B cell (primary cell): Measurements from ENCODE around the gene BECN2. TPM values are rescaled to one million over a fixed set of nuclear protein-coding genes. Genes with fewer than 3 reads are reported as not detected.

Experiments used
- ATAC-seq: fragments of 200-7000 bp; cut with Tn5 transposase; one replicate; pipeline ENCODE4 v1.10.0; 2021; ENCODE audit warnings: low read depth, mild to moderate bottlenecking, moderate number of reproducible peaks, moderate library complexity
- CTCF ChIA-PET: fragments of 350-600 bp; sonication (Branson Sonifier 250); formaldehyde crosslinking; loops from one replicate; lab custom pipeline; 2021; ENCODE audit warnings: antibody characterized with exemption, inconsistent platforms; lab: Charles Lee
- POLR2A ChIA-PET: fragments of 350-600 bp; sonication (Branson Sonifier 250); formaldehyde crosslinking; loops from one replicate; lab custom pipeline; 2021; ENCODE audit warnings: antibody characterized with exemption; lab: Charles Lee
- DNase-seq: peaks from one replicate; pipeline ENCODE4 v3.0.0; 2013
- H2AFZ ChIP-seq: 2 replicates; pipeline ENCODE4 v1.6.1; 2012; ENCODE audit warnings: mild to moderate bottlenecking, low read depth, low read length; ENCODE audit not compliant: insufficient read depth, poor library complexity, severe bottlenecking
- H3K27ac ChIP-seq, 2 donors: 1 replicate in 1 of 2; 2 replicates in 1 of 2; pipeline ENCODE4 v1.5.1; 2012 to 2013; ENCODE audit warnings: low read length in 2 of 2, mild to moderate bottlenecking in 2 of 2, moderate library complexity in 1 of 2
- H3K27me3 ChIP-seq, 4 experiments: fragments of 200-600 bp in 1 of 4; sonication (generic) in 1 of 4; replicated peaks in 1 of 4; 1 replicate in 2 of 4; 2 replicates in 2 of 4; pipeline versions ENCODE4 v1.6.1 to v1.7.0; 2013 to 2016; ENCODE audit warnings: low read length in 3 of 4, mild to moderate bottlenecking in 2 of 4, mixed read lengths in 1 of 4, moderate library complexity in 1 of 4; ENCODE audit not compliant: insufficient read depth in 4 of 4, control insufficient read depth in 3 of 4; ENCODE audit errors: control extremely low read depth in 1 of 4
- H3K36me3 ChIP-seq, 2 experiments: replicated peaks in 1 of 2; 1 replicate in 1 of 2; 2 replicates in 1 of 2; pipeline versions ENCODE4 v1.6.1 to v1.7.1; 2013; ENCODE audit warnings: low read length in 1 of 2; ENCODE audit not compliant: insufficient read depth in 2 of 2, control insufficient read depth in 1 of 2; ENCODE audit errors: control extremely low read depth in 1 of 2, extremely low read depth in 1 of 2
- H3K4me1 ChIP-seq, 2 donors: fragments of 200-600 bp in 1 of 2; sonication (generic) in 1 of 2; 1 replicate in 1 of 2; 2 replicates in 1 of 2; pipeline versions ENCODE4 v1.5.1 to v1.6.1; 2013 to 2017; ENCODE audit warnings: low read length in 2 of 2; ENCODE audit not compliant: control insufficient read depth in 2 of 2, insufficient read depth in 2 of 2
- H3K4me2 ChIP-seq: replicated peaks from 2 replicates; pipeline ENCODE3; 2012; ENCODE audit warnings: mild to moderate bottlenecking, low read depth, low read length; ENCODE audit not compliant: poor library complexity, severe bottlenecking
- H3K4me3 ChIP-seq, 5 experiments: fragments of 200-600 bp in 1 of 5; sonication (generic) in 1 of 5; 1 replicate in 3 of 5; 2 replicates in 2 of 5; pipeline versions ENCODE4 v1.5.1 to v1.7.0; 2011 to 2016; ENCODE audit warnings: low read length in 4 of 5, mild to moderate bottlenecking in 4 of 5, low read depth in 2 of 5, control low read depth in 1 of 5, moderate library complexity in 1 of 5; ENCODE audit not compliant: insufficient read depth in 1 of 5; ENCODE audit errors: control extremely low read depth in 1 of 5, extremely low read depth in 1 of 5
- H3K79me2 ChIP-seq: fragments of 200-600 bp; sonication (generic); one replicate; pipeline ENCODE4 v1.6.0; 2016; ENCODE audit warnings: low read length; ENCODE audit not compliant: control insufficient read depth, insufficient read depth
- H3K9ac ChIP-seq: fragments of 200-600 bp; sonication (generic); 2 replicates; pipeline ENCODE4 v1.6.1; 2017; ENCODE audit warnings: mild to moderate bottlenecking, low read length, moderate library complexity
- H3K9me3 ChIP-seq, 3 donors: one replicate each; pipeline versions ENCODE4 v1.6.1 to v1.7.1; 2013; ENCODE audit warnings: low read length in 2 of 3; ENCODE audit not compliant: control insufficient read depth in 2 of 3, insufficient read depth in 1 of 3; ENCODE audit errors: control extremely low read depth in 1 of 3
- H4K20me1 ChIP-seq: 2 replicates; pipeline ENCODE4 v1.6.0; 2012; ENCODE audit warnings: mild to moderate bottlenecking, low read length; ENCODE audit not compliant: insufficient read depth, control insufficient read depth, poor library complexity, severe bottlenecking
- H3K27ac Mint-ChIP-seq: one replicate; pipeline ENCODE4 v1.8.0; 2021; ENCODE audit warnings: mixed read lengths
- H3K27me3 Mint-ChIP-seq: one replicate; pipeline ENCODE4 v1.8.0; 2021; ENCODE audit warnings: mixed read lengths
- H3K4me1 Mint-ChIP-seq: one replicate; pipeline ENCODE4 v1.8.0; 2021; ENCODE audit warnings: mixed read lengths
- H3K4me3 Mint-ChIP-seq: one replicate; pipeline ENCODE4 v1.8.0; 2021; ENCODE audit warnings: mixed read lengths
- H3K9me3 Mint-ChIP-seq: one replicate; pipeline ENCODE4 v1.8.0; 2022; ENCODE audit warnings: mixed read lengths; ENCODE audit not compliant: insufficient read depth
- CTCF ChIP-seq: fragments of 200-600 bp; IDR thresholded peaks from one replicate; pipeline ENCODE4 v1.8.0; 2022; ENCODE audit warnings: antibody characterized with exemption, mild to moderate bottlenecking
- EZH2 ChIP-seq: IDR thresholded peaks from 2 replicates; pipeline ENCODE4 v1.6.1; 2012; ENCODE audit warnings: borderline replicate concordance, low read depth, mild to moderate bottlenecking, moderate library complexity, low read length; ENCODE audit not compliant: insufficient read depth, poor library complexity, severe bottlenecking
- WGBS: methylation state at CpG from one replicate; pipeline ENCODE4 v1.1.5; 2013; ENCODE audit warnings: missing lambda C conversion rate; ENCODE audit not compliant: insufficient coverage; 5-methylcytosine and 5-hydroxymethylcytosine counted together
- intact Hi-C: fragments of 100-400 bp; cut with micrococcal nuclease; formaldehyde crosslinking; loops from one replicate; pipeline ENCODE4 v1.10.0; 2022
- polyA plus RNA-seq: library from polyadenylated mRNA; depleted of rRNA; stranded (reverse); fragments of >200 nt; gene quantifications from 2 replicates; pipeline ENCODE4 v1.2.3, GENCODE V29; 2012
- total RNA-seq, 2 donors: library from RNA; stranded (reverse); fragments of 120-200 nt in 1 of 2; gene quantifications; 1 replicate in 1 of 2; 2 replicates in 1 of 2; pipeline versions ENCODE4 v1.2.3 to v1.2.4, GENCODE V29; 2013 to 2022

BECN2 gene
- total and polyA plus RNA-seq, 2 donors (not counting 1 experiment from before 2014, with no cell fraction given), result not detected

- Mint-ChIP-seq H3K9me3 (no peaks in the 10 kb centered on the region), H3K4me1 (no peaks in the 10 kb centered on the region), H3K27me3 (peaks cover 6% of the 10 kb centered on the region), H3K4me3 (no peak overlapping the region), H3K27ac (no peak overlapping the region)
- WGBS, result no CpG with 5 or more reads among the region's 6 CpGs
- Histone ChIP-seq H3K4me3 (no peak overlapping the region), H3K9me3 (no peaks in the 10 kb centered on the region), H3K9ac (no peak overlapping the region), H3K27me3 (peaks cover 0 to 3% (median 0%) of the 10 kb centered on the region in 4 experiments), H3K36me3 (no peaks in the 10 kb centered on the region), H4K20me1 (no peaks in the 10 kb centered on the region), H2AFZ (no peak overlapping the region), H3K4me1 (no peaks in the 10 kb centered on the region), H3K79me2 (no peaks in the 10 kb centered on the region), H3K27ac (no peak overlapping the region), H3K4me2 (no peak overlapping the region)
- CTCF ChIA-PET, result no interaction called here
- POLR2A ChIA-PET, result no interaction called here
- ATAC-seq, result no peak
- intact Hi-C loops, result no loop called here
- no peak for DNase-seq
- no peak for TF ChIP-seq CTCF
- TF ChIP-seq EZH2, result no peak
Observed at GRCh38 chr1:241976229-241976628, 18.7 kb downstream of the BECN2 start.

GRCh38 chr1:241979071-241979470 lies 21.5 kb downstream of the BECN2 start:
- no peak overlapping the region for H3K4me3 Mint-ChIP-seq
- no peak for ATAC-seq
- Histone ChIP-seq H3K4me3 (no peak overlapping the region), H4K20me1 (no peaks in the 10 kb centered on the region), H2AFZ (no peak overlapping the region), H3K4me2 (no peak overlapping the region), H3K9me3 (no peaks in the 10 kb centered on the region), H3K27me3 (peaks cover 0 to 1% (median 0%) of the 10 kb centered on the region in 4 experiments), H3K27ac (no peak overlapping the region), H3K4me1 (no peaks in the 10 kb centered on the region), H3K9ac (no peak overlapping the region), H3K79me2 (no peaks in the 10 kb centered on the region), H3K36me3 (no peaks in the 10 kb centered on the region)
- POLR2A ChIA-PET, result no interaction called here
- no peak overlapping the region for H3K27ac Mint-ChIP-seq
- no peaks in the 10 kb centered on the region for H3K4me1 Mint-ChIP-seq
- peaks cover 3% of the 10 kb centered on the region for H3K27me3 Mint-ChIP-seq
- WGBS, result 98% methylated on average over 16 of the region's 18 CpGs
- TF ChIP-seq EZH2 (no peak), CTCF (no peak)
- DNase-seq, result no peak
- CTCF ChIA-PET, result no interaction called here
- H3K9me3 Mint-ChIP-seq, result no peaks in the 10 kb centered on the region
- intact Hi-C loops, result no loop called here
